ENCODE results near the gene SLC37A1. TPM values are rescaled to one million over a fixed set of nuclear protein-coding genes. Genes with fewer than 3 reads are reported as not detected.

SLC37A1 gene
- total RNA-seq, 1 donor from 2014 or later = 24.8 TPM

DNA sequence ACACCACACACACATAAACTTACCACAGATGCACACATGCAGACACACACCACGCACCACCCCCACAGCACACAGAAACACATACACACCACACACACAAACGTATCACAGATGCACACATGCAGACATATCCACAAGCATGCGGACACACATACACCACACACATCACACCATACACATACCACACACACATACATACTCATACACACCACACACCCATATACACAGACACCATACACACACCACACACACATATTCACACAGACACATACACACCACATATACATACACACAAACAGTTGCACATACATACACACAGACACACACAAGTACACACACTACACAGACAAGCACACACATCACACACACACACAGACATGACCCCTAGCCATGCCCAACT lies 102.3 kb downstream of the SLC37A1 start:
- peaks cover 17% of the 10 kb centered on the region for H3K27me3 Mint-ChIP-seq
- H3K4me3 Mint-ChIP-seq = no peak overlapping the region
- H3K36me3 Mint-ChIP-seq = no peaks in the 10 kb centered on the region
- no peak overlapping the region for H3K27ac Mint-ChIP-seq
- no peaks in the 10 kb centered on the region for H3K4me1 Mint-ChIP-seq (ENCODE audit: unreplicated experiment)
- H3K9me3 Mint-ChIP-seq = no peaks in the 10 kb centered on the region
- TF ChIP-seq, protein P1, sequence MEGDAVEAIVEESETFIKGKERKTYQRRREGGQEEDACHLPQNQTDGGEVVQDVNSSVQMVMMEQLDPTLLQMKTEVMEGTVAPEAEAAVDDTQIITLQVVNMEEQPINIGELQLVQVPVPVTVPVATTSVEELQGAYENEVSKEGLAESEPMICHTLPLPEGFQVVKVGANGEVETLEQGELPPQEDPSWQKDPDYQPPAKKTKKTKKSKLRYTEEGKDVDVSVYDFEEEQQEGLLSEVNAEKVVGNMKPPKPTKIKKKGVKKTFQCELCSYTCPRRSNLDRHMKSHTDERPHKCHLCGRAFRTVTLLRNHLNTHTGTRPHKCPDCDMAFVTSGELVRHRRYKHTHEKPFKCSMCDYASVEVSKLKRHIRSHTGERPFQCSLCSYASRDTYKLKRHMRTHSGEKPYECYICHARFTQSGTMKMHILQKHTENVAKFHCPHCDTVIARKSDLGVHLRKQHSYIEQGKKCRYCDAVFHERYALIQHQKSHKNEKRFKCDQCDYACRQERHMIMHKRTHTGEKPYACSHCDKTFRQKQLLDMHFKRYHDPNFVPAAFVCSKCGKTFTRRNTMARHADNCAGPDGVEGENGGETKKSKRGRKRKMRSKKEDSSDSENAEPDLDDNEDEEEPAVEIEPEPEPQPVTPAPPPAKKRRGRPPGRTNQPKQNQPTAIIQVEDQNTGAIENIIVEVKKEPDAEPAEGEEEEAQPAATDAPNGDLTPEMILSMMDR (conservative IDR thresholded peaks at IDR 0.05) = no peak
- no peak for DNase-seq (ENCODE audit: extremely low spot score, unreplicated experiment)

DNA sequence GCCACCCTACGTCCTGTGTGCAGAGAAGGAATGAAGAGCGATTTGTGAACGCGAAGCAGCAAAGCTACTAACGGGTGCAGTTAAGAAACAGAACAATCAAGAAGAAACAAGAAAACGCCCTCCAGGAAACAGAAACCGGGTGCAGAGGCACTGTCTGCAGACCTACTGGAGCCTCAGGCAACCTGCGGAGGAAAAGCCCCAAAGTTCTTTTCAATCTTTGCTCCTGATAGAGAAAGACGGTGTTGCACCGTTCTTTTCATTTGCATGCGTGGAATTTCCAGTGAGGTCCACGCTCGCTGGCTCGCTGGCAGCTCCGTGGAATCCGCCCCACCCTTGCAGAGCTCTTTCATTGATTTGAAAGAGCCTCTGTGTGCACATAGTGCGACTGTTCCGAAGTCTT lies 102.8 kb downstream of the SLC37A1 start:
- TF ChIP-seq, protein P1 (conservative IDR thresholded peaks at IDR 0.05) = no peak
- no peak for DNase-seq (ENCODE audit: extremely low spot score, unreplicated experiment)
- no peaks in the 10 kb centered on the region for H3K36me3 Mint-ChIP-seq
- peaks cover 21% of the 10 kb centered on the region for H3K27me3 Mint-ChIP-seq
- H3K27ac Mint-ChIP-seq = no peak overlapping the region
- H3K4me1 Mint-ChIP-seq (ENCODE audit: unreplicated experiment) = peaks cover 3% of the 10 kb centered on the region
- no peak overlapping the region for H3K4me3 Mint-ChIP-seq
- no peaks in the 10 kb centered on the region for H3K9me3 Mint-ChIP-seq

DNA sequence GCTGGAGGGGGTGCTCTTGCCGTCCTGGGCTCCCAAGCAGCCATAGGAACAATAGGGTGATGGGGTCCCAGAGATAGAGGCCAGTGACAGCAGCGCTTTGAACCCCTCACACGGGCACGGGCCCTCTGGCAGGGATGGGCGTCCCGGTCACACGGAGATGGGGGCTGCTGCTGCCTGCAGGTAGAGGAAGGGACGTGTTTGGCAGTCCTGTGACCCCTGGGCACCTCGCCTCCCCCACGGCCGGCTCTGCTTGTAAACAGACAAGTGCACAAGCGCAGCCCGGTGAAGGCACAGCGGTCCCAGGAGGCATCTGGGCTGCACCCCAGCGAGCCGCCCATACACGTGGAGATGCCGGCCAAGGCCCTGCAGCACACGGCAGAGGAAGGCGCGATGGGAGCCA lies 103.3 kb downstream of the SLC37A1 start:
- H3K4me1 Mint-ChIP-seq (ENCODE audit: unreplicated experiment) = peaks cover 8% of the 10 kb centered on the region

DNA sequence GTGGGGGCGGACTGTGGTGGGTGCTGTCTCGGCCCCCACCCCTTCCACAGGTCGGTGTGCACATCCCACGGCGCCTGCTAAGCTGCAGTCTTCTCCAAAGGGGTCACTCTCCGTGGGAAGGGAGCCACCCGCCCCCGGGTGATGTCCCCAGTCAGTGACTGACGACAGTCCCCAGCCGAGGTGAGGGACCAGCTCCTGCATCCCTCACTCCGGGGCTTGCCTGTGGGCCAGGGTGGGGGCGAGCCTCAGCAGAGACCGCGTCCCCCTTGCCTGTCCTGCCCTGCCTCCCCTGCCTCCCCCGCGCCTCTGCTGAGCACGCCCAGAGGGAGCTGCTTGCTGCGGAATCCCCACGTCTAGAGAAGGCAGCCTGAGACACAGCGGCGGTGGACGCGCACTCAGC lies 103.8 kb downstream of the SLC37A1 start:
- H3K9me3 Mint-ChIP-seq = no peaks in the 10 kb centered on the region
- DNase-seq (ENCODE audit: extremely low spot score, unreplicated experiment) = no peak
- no peak overlapping the region for H3K27ac Mint-ChIP-seq
- TF ChIP-seq, protein P1 (conservative IDR thresholded peaks at IDR 0.05) = no peak
- no peaks in the 10 kb centered on the region for H3K36me3 Mint-ChIP-seq
- no peak overlapping the region for H3K4me3 Mint-ChIP-seq
- H3K27me3 Mint-ChIP-seq = peaks cover 21% of the 10 kb centered on the region
- H3K4me1 Mint-ChIP-seq (ENCODE audit: unreplicated experiment) = peaks cover 12% of the 10 kb centered on the region

More for the DNA sequence above, 103.3 kb downstream of the SLC37A1 start:
- Mint-ChIP-seq H3K27me3 (peaks cover 21% of the 10 kb centered on the region), H3K27ac (no peak overlapping the region), H3K36me3 (no peaks in the 10 kb centered on the region), H3K4me3 (no peak overlapping the region), H3K9me3 (no peaks in the 10 kb centered on the region)
- no peak for DNase-seq (ENCODE audit: extremely low spot score, unreplicated experiment)
- TF ChIP-seq, protein P1 (conservative IDR thresholded peaks at IDR 0.05) = no peak

DNA sequence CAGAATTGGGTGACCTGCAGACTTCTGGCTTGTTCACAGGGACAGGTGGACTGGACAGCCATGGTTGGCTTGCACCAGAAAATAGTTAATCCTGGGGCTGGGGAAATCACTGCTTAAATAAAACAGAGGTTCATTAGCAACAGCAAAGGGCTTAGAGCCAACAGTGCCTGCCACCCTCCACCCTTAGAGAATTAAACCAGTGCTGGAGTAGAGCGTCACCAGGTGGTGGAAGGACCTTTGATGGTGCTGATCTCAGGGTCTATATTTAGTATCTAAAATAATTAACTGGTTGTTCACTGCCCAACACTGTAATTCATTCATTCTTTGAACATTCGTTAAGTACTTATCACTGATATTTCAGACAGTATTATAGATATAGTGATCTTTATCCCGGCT lies 105.1 kb downstream of the SLC37A1 start:
- Mint-ChIP-seq H3K4me1 (ENCODE audit: unreplicated experiment) (peaks cover 14% of the 10 kb centered on the region), H3K27me3 (peaks cover 23% of the 10 kb centered on the region), H3K27ac (no peak overlapping the region)

More for the DNA sequence above, 105.1 kb downstream of the SLC37A1 start:
- H3K9me3 Mint-ChIP-seq = no peaks in the 10 kb centered on the region
- no peak for DNase-seq (ENCODE audit: extremely low spot score, unreplicated experiment)
- H3K4me3 Mint-ChIP-seq = no peak overlapping the region
- TF ChIP-seq, protein P1 (conservative IDR thresholded peaks at IDR 0.05) = no peak
- H3K36me3 Mint-ChIP-seq = no peaks in the 10 kb centered on the region

All from type B pancreatic cell (in vitro differentiated cells).